ENCODE data around the gene RNF222.
"Not testable (repeated sequence)": the region's sequence is repeated elsewhere in the genome, so short reads cannot be mapped to it uniquely, and the experiment has no call there.

GRCh38 chr17:8347001-8347400 is 50.6 kb downstream of the RNF222 start:
- TF ChIP-seq, protein P1, sequence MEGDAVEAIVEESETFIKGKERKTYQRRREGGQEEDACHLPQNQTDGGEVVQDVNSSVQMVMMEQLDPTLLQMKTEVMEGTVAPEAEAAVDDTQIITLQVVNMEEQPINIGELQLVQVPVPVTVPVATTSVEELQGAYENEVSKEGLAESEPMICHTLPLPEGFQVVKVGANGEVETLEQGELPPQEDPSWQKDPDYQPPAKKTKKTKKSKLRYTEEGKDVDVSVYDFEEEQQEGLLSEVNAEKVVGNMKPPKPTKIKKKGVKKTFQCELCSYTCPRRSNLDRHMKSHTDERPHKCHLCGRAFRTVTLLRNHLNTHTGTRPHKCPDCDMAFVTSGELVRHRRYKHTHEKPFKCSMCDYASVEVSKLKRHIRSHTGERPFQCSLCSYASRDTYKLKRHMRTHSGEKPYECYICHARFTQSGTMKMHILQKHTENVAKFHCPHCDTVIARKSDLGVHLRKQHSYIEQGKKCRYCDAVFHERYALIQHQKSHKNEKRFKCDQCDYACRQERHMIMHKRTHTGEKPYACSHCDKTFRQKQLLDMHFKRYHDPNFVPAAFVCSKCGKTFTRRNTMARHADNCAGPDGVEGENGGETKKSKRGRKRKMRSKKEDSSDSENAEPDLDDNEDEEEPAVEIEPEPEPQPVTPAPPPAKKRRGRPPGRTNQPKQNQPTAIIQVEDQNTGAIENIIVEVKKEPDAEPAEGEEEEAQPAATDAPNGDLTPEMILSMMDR (IDR thresholded peaks at IDR 0.05), result not testable (repeated sequence)
- not testable (repeated sequence) for TF ChIP-seq POLR2A, EP300 (IDR thresholded peaks at IDR 0.05)
